Ramos (cell line): ENCODE data around the gene SHTN1.

Source experiments
- in situ Hi-C: fragments of 300-500 bp; cut with MboI; formaldehyde crosslinking; loops from one replicate; pipeline ENCODE4 v1.14.3; 2022; ENCODE audit warnings: low sequenced_read_pairs; ENCODE audit not compliant: unreplicated experiment

SHTN1 gene

GRCh38 chr10:116878123-116878522 lies 126.9 kb downstream of the SHTN1 start:
- in situ Hi-C loops = no loop called here

DNA sequence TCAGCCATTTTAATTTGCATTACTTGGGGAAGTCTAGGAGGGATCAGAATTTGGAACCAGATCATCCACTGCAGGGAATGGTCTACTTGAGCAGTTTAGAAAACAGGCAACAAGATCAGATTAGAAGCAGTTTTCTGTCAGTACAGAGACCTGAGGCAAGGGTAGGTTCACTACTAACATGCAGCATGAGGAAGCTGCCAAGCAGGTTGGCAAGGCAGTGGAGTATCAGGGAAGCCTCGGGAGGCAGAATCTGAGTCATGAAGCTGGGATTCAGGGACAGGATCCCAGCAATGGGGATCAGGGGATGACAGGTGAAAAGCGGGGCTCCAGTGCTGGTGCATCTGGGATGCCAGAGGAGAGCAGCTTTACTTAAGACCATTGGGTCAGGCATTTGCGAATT lies 127.6 kb downstream of the SHTN1 start:
- in situ Hi-C loops = no loop called here

DNA sequence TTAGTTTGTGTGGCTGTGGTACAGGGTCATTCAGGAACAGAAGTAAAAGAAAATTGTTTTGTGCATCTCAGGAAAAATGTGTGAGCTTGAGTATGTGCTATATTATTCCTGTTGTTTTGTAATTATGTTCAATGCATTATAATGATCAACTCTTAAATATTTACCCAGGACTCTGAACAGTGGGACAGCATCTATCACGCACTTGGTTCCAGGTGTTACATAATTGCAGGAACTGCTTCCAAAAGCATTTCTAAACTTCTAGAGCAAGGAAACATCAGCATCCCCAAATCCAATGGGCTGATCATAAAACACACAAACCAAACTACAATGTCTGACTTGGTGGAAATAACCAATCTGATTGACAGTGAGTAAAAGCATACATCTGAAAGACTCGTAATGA lies 129.1 kb downstream of the SHTN1 start:
- in situ Hi-C loops = no loop called here

DNA sequence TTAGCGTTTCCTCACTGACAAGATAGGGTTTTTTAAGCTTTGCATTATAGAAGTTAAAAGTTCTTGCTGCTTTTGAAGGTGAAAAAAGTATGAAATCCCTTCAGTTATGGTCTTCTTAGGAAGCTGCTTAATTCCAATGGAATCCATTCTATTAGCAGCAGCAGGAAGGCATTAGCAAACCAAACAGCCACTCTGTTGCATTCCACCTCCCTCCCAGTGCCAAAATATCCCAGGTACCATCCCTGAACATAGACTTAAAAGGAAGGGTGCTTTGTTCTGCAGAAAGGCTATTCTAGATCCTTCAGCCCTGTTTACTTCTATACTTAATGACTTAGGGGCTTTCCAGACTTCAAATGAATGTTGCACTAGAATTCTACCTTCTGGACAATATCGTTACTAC lies 131.9 kb downstream of the SHTN1 start:
- in situ Hi-C loops = no loop called here

- in situ Hi-C loops = no loop called here
Observed at GRCh38 chr10:116870949-116871348, 134.0 kb downstream of the SHTN1 start.

GRCh38 chr10:116868722-116869121 lies 136.3 kb downstream of the SHTN1 start:
- in situ Hi-C loops = no loop called here

GRCh38 chr10:116868198-116868676 lies 136.8 kb downstream of the SHTN1 start:
- in situ Hi-C loops = no loop called here

GRCh38 chr10:116866987-116867595 lies 137.9 kb downstream of the SHTN1 start:
- in situ Hi-C loops = no loop called here

- in situ Hi-C loops = no loop called here
Observed at GRCh38 chr10:116866066-116866465, 138.9 kb downstream of the SHTN1 start.

GRCh38 chr10:116864436-116864835 lies 140.6 kb downstream of the SHTN1 start:
- in situ Hi-C loops = no loop called here

- in situ Hi-C loops = no loop called here
Observed at GRCh38 chr10:116861796-116862195, 143.2 kb downstream of the SHTN1 start.

- in situ Hi-C loops = no loop called here
Observed at GRCh38 chr10:116857156-116857555, 147.8 kb downstream of the SHTN1 start.

GRCh38 chr10:116853701-116854100 lies 151.3 kb downstream of the SHTN1 start:
- in situ Hi-C loops = no loop called here

GRCh38 chr10:116853287-116853686 lies 151.7 kb downstream of the SHTN1 start:
- in situ Hi-C loops = no loop called here

DNA sequence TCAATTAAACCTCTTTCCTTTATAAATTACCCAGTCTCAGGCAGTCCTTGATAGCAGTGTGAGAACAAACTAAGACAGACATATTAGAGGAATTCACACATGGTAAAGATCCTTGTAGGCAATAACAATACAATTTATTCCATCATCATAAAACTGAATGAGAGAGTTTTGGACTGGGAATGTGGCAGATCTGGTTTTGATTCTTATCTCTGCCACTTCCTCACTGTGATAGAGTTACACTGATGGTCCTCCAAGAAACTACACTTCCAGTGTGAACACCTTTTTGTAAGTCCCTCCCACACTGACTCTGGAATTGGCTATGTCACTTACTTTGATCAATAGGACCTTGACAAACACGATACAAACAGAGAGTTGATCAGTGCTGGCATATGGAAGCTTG lies 152.7 kb downstream of the SHTN1 start:
- in situ Hi-C loops = no loop called here

GRCh38 chr10:116850058-116850611 lies 154.9 kb downstream of the SHTN1 start:
- in situ Hi-C loops = no loop called here

GRCh38 chr10:116849248-116850057 lies 155.5 kb downstream of the SHTN1 start, which contains the start of gene ENO4:
ENO4 (plus strand) TSS chr10:116849499; CDS start chr10:116849567, 68 bp downstream.
- in situ Hi-C loops = no loop called here

GRCh38 chr10:116848944-116849247 lies 156.1 kb downstream of the SHTN1 start:
- in situ Hi-C loops = no loop called here

GRCh38 chr10:116848032-116848943 lies 156.7 kb downstream of the SHTN1 start:
- in situ Hi-C loops = no loop called here

DNA sequence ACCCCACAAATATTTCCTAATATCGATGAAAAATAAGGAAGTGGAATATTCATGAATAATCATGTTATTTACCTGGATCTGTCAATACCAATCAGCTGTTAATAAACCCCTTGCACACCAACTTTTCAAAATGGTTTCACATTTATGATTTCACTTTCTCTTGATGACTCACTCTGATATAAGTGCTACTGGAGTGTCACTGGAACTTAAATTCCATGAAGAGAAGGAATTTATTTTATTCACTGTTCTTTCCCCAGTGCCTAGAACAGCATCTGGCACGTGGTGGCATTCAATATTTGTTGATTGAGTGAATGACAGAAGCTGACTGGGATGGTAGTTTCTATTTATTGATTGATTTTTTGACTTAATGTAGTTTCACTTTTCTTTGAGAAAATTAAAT lies 159.2 kb downstream of the SHTN1 start:
- in situ Hi-C loops = no loop called here
